SK-N-SH treated with all-trans-retinoic acid at 6 μM for 48 hours (cell line): ENCODE measurements around the gene DHX57.
"Not testable (repeated sequence)": the region's sequence is repeated elsewhere in the genome, so short reads cannot be mapped to it uniquely, and the experiment has no call there.

Experiments used
- ATAC-seq: fragments of 200-7000 bp; cut with Tn5 transposase; 3 replicates; pipeline ENCODE4 v1.9.1; 2020; ENCODE audit warnings: mild to moderate bottlenecking, moderate library complexity
- ARNTL ChIP-seq: fragments of 450-650 bp; formaldehyde crosslinking; IDR thresholded peaks from 2 replicates; pipeline ENCODE4 v1.5.0; 2020; ENCODE audit warnings: low read depth, mild to moderate bottlenecking, moderate library complexity, borderline replicate concordance
- BACH2 ChIP-seq: fragments of 250-450 bp; sonication (Bioruptor Pico); IDR thresholded peaks from 2 replicates; pipeline ENCODE4 v1.9.0; 2021; ENCODE audit warnings: mild to moderate bottlenecking, borderline replicate concordance
- CREB5 ChIP-seq: fragments of 250-450 bp; sonication (Bioruptor Pico); IDR thresholded peaks from 2 replicates; pipeline ENCODE4 v1.5.1; 2020; ENCODE audit warnings: low read depth, mild to moderate bottlenecking, moderate library complexity
- CSRNP3 ChIP-seq: fragments of 250-450 bp; sonication (Bioruptor Pico); IDR thresholded peaks from 2 replicates; pipeline ENCODE4 v1.5.1; 2021; ENCODE audit warnings: mild to moderate bottlenecking, moderate library complexity
- GLIS3 ChIP-seq: fragments of 250-450 bp; sonication (Bioruptor Pico); IDR thresholded peaks from 2 replicates; pipeline ENCODE4 v1.5.0; 2020; ENCODE audit warnings: mild to moderate bottlenecking, moderate library complexity
- ISL1 ChIP-seq: fragments of 250-450 bp; sonication (Bioruptor Pico); IDR thresholded peaks from 2 replicates; pipeline ENCODE4 v2.1.2; 2022; ENCODE audit warnings: mild to moderate bottlenecking, moderate library complexity
- OSR1 ChIP-seq: fragments of 250-450 bp; sonication (Bioruptor Pico); IDR thresholded peaks from 2 replicates; pipeline ENCODE4 v1.8.0; 2022; ENCODE audit warnings: moderate library complexity, mild to moderate bottlenecking, inconsistent platforms
- PATZ1 ChIP-seq: fragments of 250-450 bp; sonication (Bioruptor Pico); IDR thresholded peaks from 2 replicates; pipeline ENCODE4 v1.8.0; 2020; ENCODE audit warnings: mild to moderate bottlenecking, moderate library complexity, borderline replicate concordance
- RARB ChIP-seq: fragments of 250-450 bp; sonication (Bioruptor Pico); IDR thresholded peaks from 2 replicates; pipeline ENCODE4 v1.8.0; 2021; ENCODE audit warnings: mild to moderate bottlenecking, moderate library complexity
- SNAI2 ChIP-seq: fragments of 250-450 bp; sonication (Bioruptor Pico); IDR thresholded peaks from 2 replicates; pipeline ENCODE4 v1.5.0; 2020; ENCODE audit warnings: mild to moderate bottlenecking, moderate library complexity
- TCF4 ChIP-seq: fragments of 250-450 bp; sonication (Bioruptor Pico); IDR thresholded peaks from 2 replicates; pipeline ENCODE4 v1.8.0; 2021; ENCODE audit warnings: mild to moderate bottlenecking, moderate library complexity, borderline replicate concordance
- TOX ChIP-seq: fragments of 250-450 bp; sonication (Bioruptor Pico); IDR thresholded peaks from 2 replicates; pipeline ENCODE4 v1.8.0; 2021; ENCODE audit warnings: mild to moderate bottlenecking, moderate library complexity, borderline replicate concordance
- TSHZ2 ChIP-seq: fragments of 250-450 bp; sonication (Bioruptor Pico); IDR thresholded peaks from 2 replicates; pipeline ENCODE4 v1.5.0; 2020; ENCODE audit warnings: mild to moderate bottlenecking, moderate library complexity
- ZC3H10 ChIP-seq: fragments of 250-450 bp; sonication (Bioruptor Pico); IDR thresholded peaks from 2 replicates; pipeline ENCODE4 v1.5.1; 2021; ENCODE audit warnings: mild to moderate bottlenecking, moderate library complexity
- ZFP3 ChIP-seq: fragments of 250-450 bp; sonication (Bioruptor Pico); IDR thresholded peaks from 2 replicates; pipeline ENCODE4 v1.5.0; 2020; ENCODE audit warnings: mild to moderate bottlenecking, moderate library complexity
- ZFP30 ChIP-seq: fragments of 450-650 bp; formaldehyde crosslinking; IDR thresholded peaks from 2 replicates; pipeline ENCODE4 v1.5.0; 2022; ENCODE audit warnings: mild to moderate bottlenecking, moderate library complexity
- ZNF565 ChIP-seq: fragments of 450-650 bp; formaldehyde crosslinking; conservative IDR thresholded peaks from 2 replicates; pipeline ENCODE4 v1.5.0; 2020; ENCODE audit warnings: low read depth, mild to moderate bottlenecking, moderate library complexity
- ZNF70 ChIP-seq: fragments of 450-650 bp; formaldehyde crosslinking; IDR thresholded peaks from 2 replicates; pipeline ENCODE4 v1.5.0; 2020; ENCODE audit warnings: mild to moderate bottlenecking, moderate library complexity
- ZNF8 ChIP-seq: fragments of 450-650 bp; formaldehyde crosslinking; IDR thresholded peaks from 2 replicates; pipeline ENCODE4 v1.5.0; 2020; ENCODE audit warnings: mild to moderate bottlenecking, moderate library complexity

Gene DHX57

GRCh38 chr2:38797250-38797676 is 78.5 kb downstream of the DHX57 start (continued):
- no peak for TF ChIP-seq TSHZ2 (CRISPR knock-in tag)
- peak; percentile 93 for TF ChIP-seq GLIS3
- TF ChIP-seq BACH2 (CRISPR knock-in tag): no peak
- TF ChIP-seq OSR1 (CRISPR knock-in tag): no peak
- no peak for TF ChIP-seq CSRNP3 (CRISPR knock-in tag)

- ATAC-seq: not testable (repeated sequence)
Observed at GRCh38 chr2:38795016-38795415, 80.7 kb downstream of the DHX57 start.

- no peak for TF ChIP-seq CREB5 (CRISPR knock-in tag)
- no peak for ATAC-seq
Observed at GRCh38 chr2:38794235-38794946, 81.3 kb downstream of the DHX57 start.

- no peak for ATAC-seq
- TF ChIP-seq RARB (CRISPR knock-in tag) (no peak), ZFP30 (CRISPR knock-in tag) (no peak), BACH2 (CRISPR knock-in tag) (no peak), CSRNP3 (CRISPR knock-in tag) (no peak), ISL1 (CRISPR knock-in tag) (no peak), TOX (no peak), TSHZ2 (CRISPR knock-in tag) (no peak), ZC3H10 (CRISPR knock-in tag) (no peak), GLIS3 (no peak), SNAI2 (no peak), PATZ1 (CRISPR knock-in tag) (no peak), ZNF70 (CRISPR knock-in tag) (no peak), ZNF565 (CRISPR knock-in tag) (no peak), ARNTL (no peak), CREB5 (CRISPR knock-in tag) (no peak), TCF4 (no peak), ZNF8 (CRISPR knock-in tag) (no peak), ZFP3 (CRISPR knock-in tag) (no peak)
Observed at GRCh38 chr2:38793511-38793910, 82.2 kb downstream of the DHX57 start.
